DMS 273 treated with DMSO at 0.1 percent for 48 hours (cell line): ENCODE results near the gene ZDHHC6.
"Not testable (repeated sequence)": the region's sequence is repeated elsewhere in the genome, so short reads cannot be mapped to it uniquely, and the experiment has no call there.

ENCODE experiments used
- DNase-seq: peaks from one replicate; lab custom pipeline; 2025; lab: John Stamatoyannopoulos, UW

ZDHHC6 gene

GRCh38 chr10:112390125-112390703 lies 56.5 kb downstream of the ZDHHC6 start:
- no peak for DNase-seq

GRCh38 chr10:112389271-112389822 lies 57.4 kb downstream of the ZDHHC6 start:
- DNase-seq: no peak

DNA sequence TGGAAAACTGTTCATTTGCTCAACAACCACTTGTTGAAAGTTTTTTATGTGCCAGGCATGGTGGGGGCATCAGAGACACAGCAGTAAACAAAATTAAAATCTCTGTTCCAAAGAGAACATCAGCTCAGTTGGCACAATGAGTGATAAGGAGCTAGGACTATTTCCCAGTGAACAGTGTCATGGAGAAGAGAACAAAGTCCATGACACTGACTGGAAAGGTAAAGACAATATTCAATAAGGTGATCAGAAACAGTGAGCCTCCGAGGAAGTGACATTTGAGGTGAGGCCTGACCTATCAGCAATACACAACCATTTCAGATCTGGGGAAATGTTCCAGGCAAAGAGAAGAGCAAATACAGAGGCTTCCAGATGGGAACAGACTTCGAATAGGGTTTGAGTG lies 58.2 kb downstream of the ZDHHC6 start:
- DNase-seq: no peak

GRCh38 chr10:112388056-112388455 lies 58.7 kb downstream of the ZDHHC6 start:
- not testable (repeated sequence) for DNase-seq

DNA sequence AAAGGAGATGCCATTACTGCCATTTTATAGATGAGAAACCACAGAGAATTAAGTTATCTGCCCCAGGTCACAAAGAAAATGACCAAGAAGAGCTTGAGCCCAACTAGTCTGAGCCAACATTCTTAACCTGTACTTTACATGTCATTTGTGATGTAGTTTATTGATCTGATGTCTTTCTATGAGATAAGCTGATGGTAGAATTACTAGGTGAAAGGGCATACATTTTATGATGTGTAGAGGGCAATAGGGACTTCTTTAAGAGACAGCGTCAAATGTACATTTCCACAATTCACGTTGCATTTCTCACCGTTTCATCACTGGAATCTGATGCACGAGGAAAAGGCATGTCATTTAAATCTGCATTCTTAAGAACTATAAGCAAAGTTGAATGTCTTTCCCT lies 61.5 kb downstream of the ZDHHC6 start:
- no peak for DNase-seq

- no peak for DNase-seq
Measured at GRCh38 chr10:112384141-112384540, 62.6 kb downstream of the ZDHHC6 start.

GRCh38 chr10:112383325-112383724 lies 63.4 kb downstream of the ZDHHC6 start:
- DNase-seq: no peak

DNA sequence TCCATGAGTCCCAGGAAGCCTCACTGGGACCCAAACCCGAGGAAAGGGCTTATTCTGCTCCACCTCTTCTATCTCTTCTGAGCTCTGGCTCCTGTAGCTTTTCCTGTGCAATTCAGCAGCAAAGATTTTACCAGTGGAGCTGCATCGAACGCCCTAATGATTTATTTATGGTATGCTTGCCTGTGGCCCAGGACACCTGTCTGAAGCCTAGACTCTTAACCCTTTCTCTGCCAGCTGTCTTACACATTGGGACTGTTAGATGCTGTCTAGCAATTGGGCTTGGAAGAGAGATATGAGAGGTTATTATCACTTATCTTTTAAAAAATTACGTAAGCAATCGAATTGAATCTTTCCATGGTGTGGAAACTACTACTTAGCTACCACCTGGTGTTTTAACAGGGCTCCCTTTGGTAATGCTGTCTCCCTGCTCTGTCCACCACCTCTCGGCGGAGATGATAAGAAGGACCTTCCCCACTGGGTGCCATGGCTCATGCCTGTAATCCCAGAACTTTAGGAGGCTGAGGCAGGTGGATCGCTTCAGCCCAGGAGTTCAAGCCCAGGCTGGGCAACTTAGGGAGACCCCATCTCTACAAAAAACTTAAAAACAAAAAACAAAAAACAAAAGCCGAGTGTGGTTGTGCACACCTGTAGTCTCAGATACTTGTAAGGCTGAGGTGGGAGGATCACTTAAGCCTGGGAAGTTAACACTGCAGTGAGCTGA lies 64.0 kb downstream of the ZDHHC6 start:
- no peak for DNase-seq
